ENCODE data around the gene TMPRSS15. TPM values are rescaled to one million over a fixed set of nuclear protein-coding genes. Genes with fewer than 3 reads are reported as not detected.

Gene TMPRSS15
- total RNA-seq, 1 experiment from 2014 or later: not detected

DNA sequence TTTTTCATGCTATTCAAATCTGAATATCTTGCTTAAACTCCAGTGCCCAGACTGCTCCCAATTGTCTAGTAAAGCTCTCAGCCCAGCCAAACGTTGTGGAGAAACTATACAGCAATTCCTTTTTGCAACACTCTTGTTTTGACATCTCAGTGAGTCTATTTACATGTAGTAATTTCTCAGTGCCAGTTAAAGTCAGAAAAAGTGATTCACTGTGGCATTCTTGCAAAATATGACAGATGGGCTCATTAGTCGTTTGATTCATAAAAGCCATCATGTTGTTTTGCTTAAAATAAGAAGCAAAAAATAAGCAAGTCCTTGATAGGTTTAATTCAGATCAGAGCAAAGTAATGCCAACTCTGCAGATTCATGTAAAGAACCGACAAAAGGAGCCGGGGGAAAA lies 20.7 kb upstream of the TMPRSS15 start:
- Histone ChIP-seq H3K4me3 (ENCODE audit: low read depth, low read length, poor library complexity, severe bottlenecking) (no peak overlapping the region), H3K9me3 (ENCODE audit: low read depth, low read length, poor library complexity, severe bottlenecking) (no peaks in the 10 kb centered on the region), H3K27ac (ENCODE audit: low read depth, low read length, poor library complexity, severe bottlenecking) (no peak overlapping the region), H3K27me3 (replicated peaks; ENCODE audit: insufficient read depth, low read depth, low read length, poor library complexity) (no peaks in the 10 kb centered on the region), H3K36me3 (ENCODE audit: insufficient read depth, low read length, poor library complexity, severe bottlenecking) (no peaks in the 10 kb centered on the region), H3K4me1 (ENCODE audit: insufficient read depth, low read length, poor library complexity, severe bottlenecking) (no peaks in the 10 kb centered on the region)
- DNase-seq (ENCODE audit: low spot score): no peak
- CTCF ChIA-PET: no interaction called here
- POLR2A ChIA-PET (ENCODE audit: low non-redundant PET): no interaction called here
- TF ChIP-seq EZH2 (IDR thresholded peaks at IDR 0.05; ENCODE audit: borderline replicate concordance, low read depth, low read length, poor library complexity, severe bottlenecking): no peak
- TF ChIP-seq, protein P1, sequence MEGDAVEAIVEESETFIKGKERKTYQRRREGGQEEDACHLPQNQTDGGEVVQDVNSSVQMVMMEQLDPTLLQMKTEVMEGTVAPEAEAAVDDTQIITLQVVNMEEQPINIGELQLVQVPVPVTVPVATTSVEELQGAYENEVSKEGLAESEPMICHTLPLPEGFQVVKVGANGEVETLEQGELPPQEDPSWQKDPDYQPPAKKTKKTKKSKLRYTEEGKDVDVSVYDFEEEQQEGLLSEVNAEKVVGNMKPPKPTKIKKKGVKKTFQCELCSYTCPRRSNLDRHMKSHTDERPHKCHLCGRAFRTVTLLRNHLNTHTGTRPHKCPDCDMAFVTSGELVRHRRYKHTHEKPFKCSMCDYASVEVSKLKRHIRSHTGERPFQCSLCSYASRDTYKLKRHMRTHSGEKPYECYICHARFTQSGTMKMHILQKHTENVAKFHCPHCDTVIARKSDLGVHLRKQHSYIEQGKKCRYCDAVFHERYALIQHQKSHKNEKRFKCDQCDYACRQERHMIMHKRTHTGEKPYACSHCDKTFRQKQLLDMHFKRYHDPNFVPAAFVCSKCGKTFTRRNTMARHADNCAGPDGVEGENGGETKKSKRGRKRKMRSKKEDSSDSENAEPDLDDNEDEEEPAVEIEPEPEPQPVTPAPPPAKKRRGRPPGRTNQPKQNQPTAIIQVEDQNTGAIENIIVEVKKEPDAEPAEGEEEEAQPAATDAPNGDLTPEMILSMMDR (conservative IDR thresholded peaks at IDR 0.05; ENCODE audit: low read depth, low read length): no peak
- BruUV-seq (replicated peaks): no TSS peak
- intact Hi-C loops (cut with micrococcal nuclease; ENCODE audit: unreplicated experiment): no loop called here

DNA sequence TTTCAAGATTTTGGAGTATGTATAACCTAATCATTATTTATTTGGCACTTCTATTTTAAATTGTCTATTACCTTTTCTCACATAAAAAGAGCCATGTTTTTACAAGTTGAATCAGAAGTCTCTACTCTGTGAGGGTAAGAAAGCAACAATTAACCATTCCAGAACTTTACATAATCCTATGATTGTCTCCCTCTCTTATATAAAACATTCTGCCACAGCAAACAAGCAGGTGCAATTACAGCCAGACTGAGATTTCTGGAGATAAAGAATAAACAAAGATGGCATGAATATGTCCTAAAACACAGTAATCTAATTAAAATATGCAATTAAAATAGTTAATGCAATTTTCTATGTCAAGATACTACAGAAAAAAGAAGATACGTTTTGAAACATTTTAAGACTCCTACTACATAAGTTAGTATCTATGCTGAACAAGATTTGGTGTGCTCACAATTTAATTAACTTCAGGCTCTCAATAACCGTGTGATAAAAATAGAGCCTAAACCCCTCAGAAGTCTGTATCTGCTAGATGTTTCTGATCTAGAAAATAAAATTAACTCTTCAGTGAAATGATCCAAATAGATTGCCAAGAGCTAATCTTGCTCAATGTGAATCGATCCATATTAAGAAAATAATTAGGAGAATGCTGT lies 13.7 kb upstream of the TMPRSS15 start:
- DNase-seq (ENCODE audit: low spot score): no peak
- Histone ChIP-seq H3K4me1 (ENCODE audit: insufficient read depth, low read length, poor library complexity, severe bottlenecking) (no peaks in the 10 kb centered on the region), H3K4me3 (ENCODE audit: low read depth, low read length, poor library complexity, severe bottlenecking) (no peak overlapping the region), H3K36me3 (ENCODE audit: insufficient read depth, low read length, poor library complexity, severe bottlenecking) (no peaks in the 10 kb centered on the region), H3K27ac (ENCODE audit: low read depth, low read length, poor library complexity, severe bottlenecking) (no peak overlapping the region), H3K9me3 (ENCODE audit: low read depth, low read length, poor library complexity, severe bottlenecking) (no peaks in the 10 kb centered on the region), H3K27me3 (replicated peaks; ENCODE audit: insufficient read depth, low read depth, low read length, poor library complexity) (no peaks in the 10 kb centered on the region)
- CTCF ChIA-PET: no interaction called here
- intact Hi-C loops (cut with micrococcal nuclease; ENCODE audit: unreplicated experiment): no loop called here
- BruUV-seq (replicated peaks): no TSS peak
- POLR2A ChIA-PET (ENCODE audit: low non-redundant PET): no interaction called here
- TF ChIP-seq EZH2 (IDR thresholded peaks at IDR 0.05; ENCODE audit: borderline replicate concordance, low read depth, low read length, poor library complexity, severe bottlenecking): no peak
- TF ChIP-seq, protein P1 (conservative IDR thresholded peaks at IDR 0.05; ENCODE audit: low read depth, low read length): no peak

DNA sequence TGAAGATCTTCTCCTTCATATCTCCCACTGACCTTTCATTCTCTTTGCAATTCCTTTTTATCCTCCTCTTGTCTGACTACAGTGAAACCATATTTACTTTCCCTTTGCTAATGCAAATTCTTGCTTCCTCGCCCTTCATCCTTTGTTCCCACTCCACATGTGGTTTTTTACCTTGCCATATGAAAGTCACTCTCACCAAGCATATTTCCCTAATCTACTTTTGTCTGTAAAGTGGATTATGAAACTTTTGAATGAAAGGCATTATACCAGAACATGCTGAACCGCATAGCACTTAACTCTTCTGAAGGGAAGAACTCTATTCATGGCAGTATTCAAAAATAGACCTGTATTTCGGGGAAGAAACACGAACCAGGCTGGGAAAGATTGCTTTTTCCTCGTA lies 8.0 kb upstream of the TMPRSS15 start:
- intact Hi-C loops (cut with micrococcal nuclease; ENCODE audit: unreplicated experiment): no loop called here
- no peak for TF ChIP-seq EZH2 (IDR thresholded peaks at IDR 0.05; ENCODE audit: borderline replicate concordance, low read depth, low read length, poor library complexity, severe bottlenecking)
- TF ChIP-seq, protein P1 (conservative IDR thresholded peaks at IDR 0.05; ENCODE audit: low read depth, low read length): no peak
- H3K36me3 ChIP-seq (ENCODE audit: insufficient read depth, low read length, poor library complexity, severe bottlenecking): no peaks in the 10 kb centered on the region
- no peaks in the 10 kb centered on the region for H3K27me3 ChIP-seq (replicated peaks; ENCODE audit: insufficient read depth, low read depth, low read length, poor library complexity)
- no peak overlapping the region for H3K27ac ChIP-seq (ENCODE audit: low read depth, low read length, poor library complexity, severe bottlenecking)
- BruUV-seq (replicated peaks): no TSS peak
- CTCF ChIA-PET: no interaction called here
- DNase-seq (ENCODE audit: low spot score): peak; percentile 15
- POLR2A ChIA-PET (ENCODE audit: low non-redundant PET): no interaction called here
- no peaks in the 10 kb centered on the region for H3K9me3 ChIP-seq (ENCODE audit: low read depth, low read length, poor library complexity, severe bottlenecking)
- no peak overlapping the region for H3K4me3 ChIP-seq (ENCODE audit: low read depth, low read length, poor library complexity, severe bottlenecking)
- H3K4me1 ChIP-seq (ENCODE audit: insufficient read depth, low read length, poor library complexity, severe bottlenecking): peaks cover 2% of the 10 kb centered on the region

All from A673 (cell line).